HepG2 (cell line): ENCODE results near the gene NECAB2. TPM values are rescaled to one million over a fixed set of nuclear protein-coding genes. Genes with fewer than 3 reads are reported as not detected.

Experiments
- AGO1 ChIP-seq: fragments of 200-400 bp; formaldehyde crosslinking; IDR thresholded peaks from 2 replicates; pipeline ENCODE4 v1.6.1; 2017; ENCODE audit warnings: mild to moderate bottlenecking, low read depth, low read length, moderate library complexity; ENCODE audit not compliant: poor library complexity, severe bottlenecking
- CEBPZ ChIP-seq: IDR thresholded peaks from 2 replicates; pipeline ENCODE4 v1.6.1; 2012; ENCODE audit warnings: low read length, improper control_type of control experiment
- ETV6 ChIP-seq: sonication (generic); formaldehyde crosslinking; conservative IDR thresholded peaks from 2 replicates; pipeline ENCODE4 v1.4.0; 2020; ENCODE audit warnings: missing genetic modification reagents
- FOXK2 ChIP-seq: fragments of 450-650 bp; IDR thresholded peaks from 2 replicates; pipeline ENCODE4 v1.6.1; 2016
- HNRNPK ChIP-seq: fragments of 200-400 bp; formaldehyde crosslinking; IDR thresholded peaks from 2 replicates; pipeline ENCODE4 v1.6.1; 2018; ENCODE audit warnings: low read length, low read depth, moderate library complexity, mild to moderate bottlenecking; ENCODE audit not compliant: poor library complexity, severe bottlenecking
- KLF9 ChIP-seq: IDR thresholded peaks from 2 replicates; pipeline ENCODE4 v1.6.1; 2016; ENCODE audit warnings: low read depth
- MTF1 ChIP-seq: sonication (generic); formaldehyde crosslinking; IDR thresholded peaks from 2 replicates; pipeline ENCODE4 v1.5.0; 2020; ENCODE audit warnings: missing genetic modification reagents
- MXD1 ChIP-seq: sonication (generic); formaldehyde crosslinking; IDR thresholded peaks from 2 replicates; pipeline ENCODE4 v1.4.0; 2020; ENCODE audit warnings: mild to moderate bottlenecking, missing genetic modification reagents
- NFATC3 ChIP-seq: sonication (generic); formaldehyde crosslinking; IDR thresholded peaks from 2 replicates; pipeline ENCODE4 v1.5.1; 2020; ENCODE audit warnings: mild to moderate bottlenecking, missing genetic modification reagents
- PHF20 ChIP-seq: sonication (generic); formaldehyde crosslinking; IDR thresholded peaks from 2 replicates; pipeline ENCODE4 v1.5.0; 2020; ENCODE audit warnings: mild to moderate bottlenecking, missing genetic modification reagents
- PITX1 ChIP-seq: sonication (generic); formaldehyde crosslinking; IDR thresholded peaks from 2 replicates; pipeline ENCODE4 v1.5.1; 2020; ENCODE audit warnings: mild to moderate bottlenecking, missing genetic modification reagents
- SOX6 ChIP-seq, 2 experiments: fragments of 450-650 bp in 1 of 2; sonication (generic) in 1 of 2; formaldehyde crosslinking in 1 of 2; IDR thresholded peaks; 2 replicates each; pipeline versions ENCODE4 v1.4.0 to v1.6.1; 2017 to 2020; ENCODE audit warnings: antibody characterized with exemption in 1 of 2, mild to moderate bottlenecking in 1 of 2, missing genetic modification reagents in 1 of 2
- ZBTB21 ChIP-seq: sonication (generic); formaldehyde crosslinking; IDR thresholded peaks from 2 replicates; pipeline ENCODE4 v1.4.0; 2020; ENCODE audit warnings: missing genetic modification reagents
- ZNF382 ChIP-seq: sonication (generic); formaldehyde crosslinking; IDR thresholded peaks from 2 replicates; pipeline ENCODE4 v1.5.0; 2020; ENCODE audit warnings: missing genetic modification reagents, mild to moderate bottlenecking, borderline replicate concordance
- ZNF646 ChIP-seq: sonication (generic); formaldehyde crosslinking; IDR thresholded peaks from 2 replicates; pipeline ENCODE4 v1.9.0; 2021; ENCODE audit warnings: mild to moderate bottlenecking, missing genetic modification reagents
- ZNF724P ChIP-seq: sonication (generic); formaldehyde crosslinking; IDR thresholded peaks from 2 replicates; pipeline ENCODE4 v1.8.0; 2022; ENCODE audit warnings: missing genetic modification reagents, borderline replicate concordance
- ZNF749 ChIP-seq: sonication (generic); formaldehyde crosslinking; IDR thresholded peaks from 2 replicates; pipeline ENCODE4 v1.8.0; 2022; ENCODE audit warnings: mild to moderate bottlenecking, missing genetic modification reagents, moderate library complexity, borderline replicate concordance
- ZNF75D ChIP-seq: sonication (generic); formaldehyde crosslinking; IDR thresholded peaks from 2 replicates; pipeline ENCODE4 v1.8.1; 2023; ENCODE audit warnings: missing genetic modification reagents, mild to moderate bottlenecking, borderline replicate concordance
- polyA plus RNA-seq, 8 experiments: library from polyadenylated mRNA; depleted of rRNA in 3 of 8; stranded (reverse) in 7 of 8; unstranded in 1 of 8; fragments of >200 nt; fragmentation: Illumina TruSeq in 4 of 8; extraction: Trizol in 4 of 8; gene quantifications; 2 replicates each; pipeline versions ENCODE4 v1.2.1 to v1.2.3, GENCODE V29; 2011 to 2016; ENCODE audit warnings: low read depth in 4 of 8, missing spikeins in 1 of 8, mixed read lengths in 1 of 8; ENCODE audit not compliant: insufficient read depth in 1 of 8
- total RNA-seq, 5 experiments: library from RNA; depleted of rRNA; stranded (reverse); fragments of >200 nt; fragmentation: Illumina TruSeq; extraction: Trizol; gene quantifications; 2 replicates each; pipeline ENCODE4 v1.2.3, GENCODE V29; 2016; ENCODE audit warnings: low read depth in 1 of 5

Gene NECAB2
- total and polyA plus RNA-seq, 2 of the 13 experiments (the other 11 are each of a cell fraction or from before 2014, with no cell fraction given) = 0.21 to 0.49 TPM

DNA sequence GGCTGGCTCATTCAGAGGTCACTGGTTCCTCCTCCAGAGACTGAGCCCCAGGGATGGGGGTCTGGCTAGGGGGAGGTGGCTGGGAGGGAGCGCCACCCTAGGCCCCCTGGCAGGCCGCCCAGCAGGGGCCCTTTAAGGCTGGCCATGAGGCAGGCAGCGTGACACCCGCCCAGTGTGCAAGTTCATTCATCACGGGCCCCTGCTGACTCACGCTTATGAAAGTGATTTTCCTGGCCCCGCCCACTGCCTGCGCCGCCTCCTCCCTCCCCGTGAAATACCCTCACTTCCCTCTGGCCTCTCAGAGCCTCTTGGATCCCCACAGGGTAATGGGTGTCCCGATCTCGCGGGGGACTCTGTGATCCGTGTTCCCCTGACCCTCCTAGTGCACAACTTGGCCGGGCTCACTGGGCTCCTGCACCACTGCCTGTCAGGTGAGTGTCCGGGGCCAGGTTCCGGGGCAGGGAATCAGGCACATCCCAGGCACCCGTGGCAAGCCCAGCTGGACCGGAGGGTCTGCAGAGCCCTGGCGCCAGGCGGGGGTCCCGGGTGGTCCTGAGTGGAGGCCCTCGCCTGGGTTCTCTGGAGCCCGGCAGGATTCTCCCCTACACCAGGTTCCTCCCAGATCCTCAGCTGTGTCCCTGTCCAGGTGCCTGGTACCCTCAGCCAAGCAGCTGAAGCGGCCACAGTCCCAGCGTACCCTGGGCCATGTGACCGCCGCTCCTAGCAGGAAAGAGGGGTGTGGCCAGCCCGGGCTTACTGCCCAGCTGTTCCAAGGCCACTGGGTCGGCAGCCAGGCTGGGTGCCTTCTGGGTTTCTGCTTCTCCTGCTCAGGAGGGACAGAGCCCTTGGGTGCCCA is 14.9 kb upstream of the NECAB2 start, which contains the start of gene OSGIN1 (continued):
- TF ChIP-seq CEBPZ (no peak), SOX6 (IDR thresholded peaks at IDR 0.05) (no peak), SOX6 (CRISPR knock-in tag; IDR thresholded peaks at IDR 0.05) (peak; percentile 72), PHF20 (CRISPR knock-in tag) (peak; percentile 60), ETV6 (CRISPR knock-in tag) (0 out of 2 replicates have a peak, but pooled peaks have one; percentile 47), ZNF646 (0 out of 2 replicates have a peak, but pooled peaks have one; percentile 29), KLF9 (CRISPR knock-in tag) (peak; percentile 99), HNRNPK (no peak), FOXK2 (no peak), MTF1 (CRISPR knock-in tag) (no peak), NFATC3 (CRISPR knock-in tag) (no peak), ZNF749 (CRISPR knock-in tag) (peak; percentile 22; the same call in 1 of the 2 replicates), ZNF724P (CRISPR knock-in tag) (no peak), MXD1 (CRISPR knock-in tag) (peak; percentile 40; the same call in 1 of the 2 replicates), ZNF75D (CRISPR knock-in tag) (no peak), PITX1 (CRISPR knock-in tag) (peak; percentile 81), ZBTB21 (CRISPR knock-in tag) (no peak; the same call in 1 of the 2 replicates), ZNF382 (no peak), AGO1 (peak; percentile 71)
